ENCODE results near the gene GFPT1.

DNA sequence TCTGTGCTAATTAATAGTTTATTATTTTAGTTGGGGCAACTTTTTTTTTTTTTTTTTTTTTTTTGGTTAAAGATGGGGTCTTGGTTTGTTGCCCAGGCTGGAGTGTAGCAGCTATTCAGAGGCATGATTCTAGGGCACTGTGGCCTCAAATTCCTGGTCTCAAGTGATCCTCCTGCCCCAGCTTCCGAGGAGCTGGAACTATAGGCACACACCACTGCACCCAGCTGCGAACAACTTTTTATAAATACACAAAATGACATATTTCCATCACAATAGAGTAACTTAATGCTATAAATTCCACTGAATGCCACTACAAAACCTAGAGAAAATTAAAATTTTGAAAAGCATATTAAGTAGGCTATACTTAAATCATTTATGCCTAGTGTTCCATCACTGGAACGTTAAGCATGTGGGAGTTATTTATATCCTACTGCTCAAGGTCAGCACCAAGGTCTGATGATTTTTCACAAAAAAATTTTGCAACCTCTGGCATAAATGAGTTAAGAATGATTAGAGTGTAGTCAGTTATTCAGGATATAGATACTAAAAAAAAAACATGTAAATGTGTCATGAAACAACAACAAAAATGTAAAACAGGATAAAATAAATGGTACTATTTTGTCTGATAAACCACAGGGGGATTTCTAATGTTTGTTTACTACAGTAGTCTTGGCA lies 46.8 kb downstream of the GFPT1 start:
- TF ChIP-seq EZH2 (IDR thresholded peaks at IDR 0.05; ENCODE audit: low read depth, unreplicated experiment) (no peak), POLR2AphosphoS5 (IDR thresholded peaks at IDR 0.05; ENCODE audit: low read depth) (no peak), EZH2phosphoT487 (IDR thresholded peaks at IDR 0.05; ENCODE audit: unreplicated experiment) (no peak), NANOG (IDR thresholded peaks at IDR 0.05; ENCODE audit: borderline replicate concordance) (no peak), ETS1 (IDR thresholded peaks at IDR 0.05) (no peak), REST (IDR thresholded peaks at IDR 0.05; ENCODE audit: unreplicated experiment) (no peak), CREB1 (CRISPR knock-in tag; IDR thresholded peaks at IDR 0.05; ENCODE audit: low read depth) (no peak), ZNF114 (CRISPR knock-in tag; IDR thresholded peaks at IDR 0.05) (no peak)
- TF ChIP-seq, protein P1, sequence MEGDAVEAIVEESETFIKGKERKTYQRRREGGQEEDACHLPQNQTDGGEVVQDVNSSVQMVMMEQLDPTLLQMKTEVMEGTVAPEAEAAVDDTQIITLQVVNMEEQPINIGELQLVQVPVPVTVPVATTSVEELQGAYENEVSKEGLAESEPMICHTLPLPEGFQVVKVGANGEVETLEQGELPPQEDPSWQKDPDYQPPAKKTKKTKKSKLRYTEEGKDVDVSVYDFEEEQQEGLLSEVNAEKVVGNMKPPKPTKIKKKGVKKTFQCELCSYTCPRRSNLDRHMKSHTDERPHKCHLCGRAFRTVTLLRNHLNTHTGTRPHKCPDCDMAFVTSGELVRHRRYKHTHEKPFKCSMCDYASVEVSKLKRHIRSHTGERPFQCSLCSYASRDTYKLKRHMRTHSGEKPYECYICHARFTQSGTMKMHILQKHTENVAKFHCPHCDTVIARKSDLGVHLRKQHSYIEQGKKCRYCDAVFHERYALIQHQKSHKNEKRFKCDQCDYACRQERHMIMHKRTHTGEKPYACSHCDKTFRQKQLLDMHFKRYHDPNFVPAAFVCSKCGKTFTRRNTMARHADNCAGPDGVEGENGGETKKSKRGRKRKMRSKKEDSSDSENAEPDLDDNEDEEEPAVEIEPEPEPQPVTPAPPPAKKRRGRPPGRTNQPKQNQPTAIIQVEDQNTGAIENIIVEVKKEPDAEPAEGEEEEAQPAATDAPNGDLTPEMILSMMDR (conservative IDR thresholded peaks at IDR 0.05; ENCODE audit: low read depth in 2 of 2): no peak

All from GM23338 (cell line).